Transverse colon (tissue), 4 donors: Measurements from ENCODE around the gene SYNGR1. TPM values are rescaled to one million over a fixed set of nuclear protein-coding genes. Genes with fewer than 3 reads are reported as not detected.

ENCODE experiments used
- DNase-seq: peaks from one replicate; pipeline ENCODE4 v3.0.0-alpha.2; 2019
- H3K27ac ChIP-seq, 4 donors: fragments of 200-600 bp; sonication (generic); 2 replicates each; pipeline ENCODE4 v1.5.1; 2016 to 2018; ENCODE audit warnings: inconsistent platforms in 4 of 4
- H3K27me3 ChIP-seq: fragments of 200-600 bp; sonication (generic); 2 replicates; pipeline ENCODE4 v1.5.1; 2017; ENCODE audit warnings: inconsistent platforms
- H3K36me3 ChIP-seq, 4 donors: fragments of 200-600 bp; sonication (generic); 2 replicates each; pipeline ENCODE4 v1.5.1; 2017 to 2019; ENCODE audit warnings: inconsistent platforms in 4 of 4
- H3K4me1 ChIP-seq, 4 donors: fragments of 200-600 bp; sonication (generic); 2 replicates each; pipeline ENCODE4 v1.5.1; 2017 to 2020; ENCODE audit warnings: inconsistent platforms in 4 of 4
- H3K4me3 ChIP-seq, 4 donors: fragments of 200-600 bp; sonication (generic); 1 replicate in 1 of 4; 2 replicates in 3 of 4; pipeline versions ENCODE4 v1.5.1 to v1.6.1; 2017 to 2019; ENCODE audit warnings: inconsistent platforms in 4 of 4
- H3K9me3 ChIP-seq, 2 donors: fragments of 200-600 bp; sonication (generic); 2 replicates each; pipeline ENCODE4 v1.5.1; 2017 to 2019; ENCODE audit warnings: inconsistent platforms in 2 of 2
- CTCF ChIP-seq, 5 experiments: fragments of 200-600 bp in 3 of 5; fragments of 450-650 bp in 2 of 5; sonication (generic) in 3 of 5; IDR thresholded peaks; 1 replicate in 2 of 5; 2 replicates in 3 of 5; pipeline ENCODE4 v1.5.1; 2016 to 2017; ENCODE audit warnings: antibody characterized with exemption in 5 of 5, inconsistent platforms in 3 of 5, mild to moderate bottlenecking in 2 of 5, moderate library complexity in 1 of 5
- EP300 ChIP-seq: sonication (generic); formaldehyde crosslinking; IDR thresholded peaks from one replicate; pipeline ENCODE4 v1.6.1; 2017; ENCODE audit warnings: antibody characterized with exemption, low read depth
- POLR2A ChIP-seq: fragments of 450-650 bp; IDR thresholded peaks from one replicate; pipeline ENCODE4 v1.6.1; 2016; ENCODE audit warnings: antibody characterized with exemption, mild to moderate bottlenecking, moderate library complexity
- POLR2AphosphoS5 ChIP-seq, 3 donors: sonication (generic); formaldehyde crosslinking; IDR thresholded peaks; one replicate each; pipeline ENCODE4 v1.6.1; 2016; ENCODE audit warnings: antibody characterized with exemption in 3 of 3
- WGBS, 2 donors: methylation state at CpG; one replicate each; pipeline ENCODE4 v1.1.5; 2018; ENCODE audit warnings: low coverage in 1 of 2; 5-methylcytosine and 5-hydroxymethylcytosine counted together
- in situ Hi-C, 4 donors: fragments of 200-750 bp; cut with MboI; loops; one replicate each; pipeline versions ENCODE4 v1.15.0 to v1.15.1; 2017; ENCODE audit warnings: low sequenced_read_pairs in 3 of 4, low pct_ligation_motif_present in 1 of 4, low pct_unique_long_range_greater_than_20kb in 1 of 4
- intact Hi-C: fragments of 100-400 bp; cut with DNase I; formaldehyde crosslinking; loops from one replicate; pipeline ENCODE4 v1.15.1; 2023; ENCODE audit warnings: low total_unique reads
- total RNA-seq, 4 donors: library from RNA; depleted of rRNA; stranded (reverse); fragments of >200 nt; gene quantifications; one replicate each; pipeline ENCODE4 v1.1.0, GENCODE V29; 2016

Gene SYNGR1
- total RNA-seq, 4 donors from 2014 or later = 6.7 to 10.5 (median 8.0) TPM

DNA sequence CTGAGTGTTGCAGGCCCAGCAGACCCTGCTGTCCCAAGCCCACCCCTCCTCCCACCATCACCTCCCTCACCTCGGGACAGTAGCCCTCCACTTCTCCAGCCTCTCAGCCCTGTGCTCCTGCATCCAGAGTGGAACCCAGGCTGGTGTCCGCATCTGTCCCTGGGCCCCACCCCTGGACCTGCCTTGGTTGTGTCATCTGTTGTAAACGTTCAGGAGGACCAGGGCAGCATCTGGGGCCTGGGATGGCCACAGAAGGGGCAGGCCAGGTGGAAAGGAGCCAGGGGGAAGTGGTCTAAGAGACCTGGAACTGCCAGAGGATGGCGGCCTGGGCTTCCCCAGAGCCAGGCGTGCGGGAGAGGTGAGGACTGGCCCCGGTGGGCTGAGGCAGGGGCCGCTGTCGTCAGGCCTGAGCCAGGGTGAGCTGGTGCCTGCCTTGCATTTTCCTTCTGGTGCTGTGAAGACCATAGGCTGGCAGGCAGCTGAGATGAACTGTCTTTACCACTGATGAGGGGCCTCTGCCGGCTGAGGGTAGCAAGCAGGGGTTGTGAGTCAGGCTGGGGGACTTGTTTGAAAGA is 80.9 kb downstream of the SYNGR1 start:
- Histone ChIP-seq H3K4me1 (peaks cover 0 to 12% (median 10%) of the 10 kb centered on the region in 4 donors), H3K27ac (peak overlapping the region; percentile 69 to 79 (median 73)), H3K4me3 (no peak overlapping the region), H3K9me3 (no peaks in the 10 kb centered on the region), H3K27me3 (no peaks in the 10 kb centered on the region), H3K36me3 (peaks cover 0 to 31% (median 12%) of the 10 kb centered on the region in 4 donors)
- intact Hi-C loops = no loop called here
- TF ChIP-seq EP300 = no peak
- TF ChIP-seq POLR2A = no peak
- no peak for TF ChIP-seq POLR2AphosphoS5 (IDR thresholded peaks at IDR 0.05)
- no peak for TF ChIP-seq CTCF (IDR thresholded peaks at IDR 0.05)
- WGBS, 2 donors = 67 to 80% methylated on average over 1 to 6 of the region's 10 CpGs
- in situ Hi-C loops = no loop called here
- DNase-seq = no peak

DNA sequence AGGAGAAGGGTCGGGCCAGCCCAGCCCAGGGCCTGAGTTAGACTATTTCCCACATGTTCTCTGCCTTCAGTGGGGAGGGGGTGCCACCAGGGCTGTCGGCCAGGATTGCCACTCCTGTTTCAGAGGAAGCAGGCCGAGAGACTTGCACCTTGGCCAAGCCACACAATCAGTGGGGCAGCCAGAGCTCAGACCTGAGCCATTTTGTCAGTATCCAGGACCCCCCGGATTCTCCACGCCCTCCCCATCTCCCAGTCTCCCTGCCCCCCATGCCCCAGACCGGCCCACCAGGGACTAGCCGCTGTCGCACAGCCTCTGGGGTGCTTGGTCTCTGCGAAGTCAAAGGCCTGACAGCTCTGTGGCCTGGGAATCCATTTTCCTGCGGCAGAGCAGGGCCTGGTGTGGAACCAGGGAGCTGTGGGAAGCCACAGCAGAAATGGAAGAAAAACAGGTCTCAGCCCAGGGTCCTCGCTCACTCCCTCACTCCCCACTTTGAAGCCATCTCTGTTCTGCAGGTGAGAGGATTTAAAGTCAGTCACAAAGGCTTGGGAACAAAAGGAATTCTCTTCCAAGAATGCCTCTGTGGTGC is 81.5 kb downstream of the SYNGR1 start:
- peak overlapping the region; percentile 69 to 79 (median 73) for H3K27ac ChIP-seq
- TF ChIP-seq EP300 = no peak
- no peak for TF ChIP-seq POLR2A
- TF ChIP-seq POLR2AphosphoS5 (IDR thresholded peaks at IDR 0.05) = no peak
- no peak for TF ChIP-seq CTCF (IDR thresholded peaks at IDR 0.05)
- 78% methylated on average over 11 of the region's 11 CpGs; no CpG with 5 or more reads in 1 of the 2 donors for WGBS, 2 donors
- no peak overlapping the region for H3K4me3 ChIP-seq
- intact Hi-C loops (no loop called here), in situ Hi-C loops (no loop called here)
- no peaks in the 10 kb centered on the region for H3K27me3 ChIP-seq
- peaks cover 0 to 25% (median 12%) of the 10 kb centered on the region in 4 donors for H3K36me3 ChIP-seq
- no peak for DNase-seq
- H3K9me3 ChIP-seq = no peaks in the 10 kb centered on the region
- H3K4me1 ChIP-seq = peaks cover 0 to 12% (median 10%) of the 10 kb centered on the region in 4 donors

DNA sequence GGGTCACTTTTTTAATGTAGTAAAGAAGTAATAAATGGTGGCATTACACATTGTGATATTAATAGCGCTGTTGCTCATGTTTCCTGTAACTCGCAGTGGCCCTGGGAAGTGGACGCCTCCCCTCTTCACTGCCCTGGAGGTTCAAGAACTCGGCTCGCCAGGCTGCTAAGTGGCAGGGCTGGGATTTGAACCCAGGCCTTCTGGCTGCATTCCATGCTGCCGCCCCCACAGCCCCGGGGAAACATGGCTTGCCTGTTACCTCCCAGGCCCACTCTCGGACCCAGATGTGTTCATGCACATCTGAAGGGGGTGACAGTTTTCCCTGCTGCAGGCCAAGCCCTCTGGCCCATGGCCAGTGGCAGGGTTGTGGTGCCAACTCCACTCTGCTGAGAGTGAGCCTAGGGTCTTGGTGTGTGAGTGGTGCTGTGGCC is 82.0 kb downstream of the SYNGR1 start:
- WGBS, 2 donors = 87% methylated on average over 7 of the region's 8 CpGs; no CpG with 5 or more reads in 1 of the 2 donors
- H3K4me3 ChIP-seq = no peak overlapping the region
- TF ChIP-seq EP300 = no peak
- no peak for TF ChIP-seq POLR2AphosphoS5 (IDR thresholded peaks at IDR 0.05)
- TF ChIP-seq POLR2A = no peak
- TF ChIP-seq CTCF (IDR thresholded peaks at IDR 0.05) = no peak
- no peaks in the 10 kb centered on the region for H3K9me3 ChIP-seq
- no peak for DNase-seq
- H3K4me1 ChIP-seq = peaks cover 0 to 12% (median 10%) of the 10 kb centered on the region in 4 donors
- H3K36me3 ChIP-seq = peaks cover 0 to 23% (median 10%) of the 10 kb centered on the region in 4 donors
- peak overlapping the region; percentile 69 to 79 (median 73) for H3K27ac ChIP-seq
- no peaks in the 10 kb centered on the region for H3K27me3 ChIP-seq
- in situ Hi-C loops = no loop called here
- intact Hi-C loops = no loop called here

DNA sequence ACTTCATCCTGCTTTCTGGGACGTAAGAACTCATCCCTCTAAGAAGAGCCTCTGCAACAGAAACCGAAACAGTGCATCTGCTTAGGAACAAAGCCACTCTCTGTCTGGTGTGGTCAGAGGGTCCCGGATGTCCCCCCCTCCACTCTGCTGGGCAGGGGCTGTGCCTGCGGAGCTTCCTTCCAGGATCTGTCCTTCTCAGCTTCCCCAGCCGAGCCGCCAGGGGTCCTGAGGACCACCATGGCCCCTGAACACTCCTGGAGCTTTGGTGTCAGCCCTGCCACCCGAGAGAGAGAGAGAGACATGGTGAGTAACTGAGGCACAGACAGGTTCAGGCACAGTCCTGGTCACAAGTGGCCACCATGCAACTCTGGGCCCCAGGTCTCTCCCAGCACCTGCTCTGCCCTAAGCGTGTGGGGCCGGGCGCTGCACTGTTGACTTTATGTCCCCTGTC is 82.6 kb downstream of the SYNGR1 start:
- intact Hi-C loops (no loop called here), in situ Hi-C loops (no loop called here)
- peak overlapping the region; percentile 69 to 79 (median 73) for H3K27ac ChIP-seq
- WGBS, 2 donors = 81% methylated on average over 9 of the region's 10 CpGs; no CpG with 5 or more reads in 1 of the 2 donors
- H3K9me3 ChIP-seq = no peaks in the 10 kb centered on the region
- H3K4me1 ChIP-seq = peaks cover 5 to 15% (median 13%) of the 10 kb centered on the region in 4 donors
- H3K4me3 ChIP-seq = no peak overlapping the region
- peaks cover 0 to 17% (median 7%) of the 10 kb centered on the region in 4 donors for H3K36me3 ChIP-seq
- DNase-seq = no peak
- no peaks in the 10 kb centered on the region for H3K27me3 ChIP-seq
- TF ChIP-seq POLR2A (no peak), CTCF (IDR thresholded peaks at IDR 0.05) (no peak), EP300 (no peak), POLR2AphosphoS5 (IDR thresholded peaks at IDR 0.05) (no peak)
